Ovary (tissue), 3 donors: ENCODE results near the gene POLDIP3.

Experiments
- CTCF ChIP-seq, 3 donors: fragments of 450-650 bp in 2 of 3; fragments of 200-600 bp in 1 of 3; IDR thresholded peaks; one replicate each; pipeline versions ENCODE4 v1.5.1 to v1.8.0; 2016 to 2022; ENCODE audit warnings: antibody characterized with exemption in 3 of 3, mild to moderate bottlenecking in 1 of 3
- POLR2A ChIP-seq: fragments of 450-650 bp; IDR thresholded peaks from one replicate; pipeline ENCODE4 v1.6.1; 2017; ENCODE audit warnings: antibody characterized with exemption, mild to moderate bottlenecking, moderate library complexity
- donor health status: DM: no; HTN: no; CAD: no.

- TF ChIP-seq CTCF (IDR thresholded peaks at IDR 0.05) (no peak), POLR2A (no peak)
These were observed 12.2 kb downstream of the POLDIP3 start for GRCh38 chr22:42602470-42602869.
